Forelimb muscle (tissue), 1 donor: ENCODE measurements around the gene EPO. TPM values are rescaled to one million over a fixed set of nuclear protein-coding genes. Genes with fewer than 3 reads are reported as not detected.
A peak's percentile ranks its signal among the peaks of the same experiment; 100 is the strongest.
"Not testable (repeated sequence)": the region's sequence is repeated elsewhere in the genome, so short reads cannot be mapped to it uniquely, and the experiment has no call there.

Experiments
- DNase-seq: peaks from one replicate; pipeline ENCODE4 v3.0.0-alpha.2; 2013; ENCODE audit warnings: low read depth
- polyA plus RNA-seq: library from polyadenylated mRNA; unstranded; fragments of 120-200 nt; gene quantifications from one replicate; pipeline ENCODE4 v1.2.1, GENCODE V29; 2013; ENCODE audit not compliant: insufficient read length

Gene EPO
- polyA plus RNA-seq, 1 donor = 0.18 TPM

GRCh38 chr7:100705320-100705752 is 14.9 kb upstream of the EPO start:
- DNase-seq = no peak

GRCh38 chr7:100705753-100706671 is 14.3 kb upstream of the EPO start, which contains the start of gene POP7:
Gene POP7, plus strand, starts transcription at chr7:100706121. Its CDS starts 710 bp downstream, at chr7:100706831.
- DNase-seq = peak; percentile 91

- no peak for DNase-seq
Observed at GRCh38 chr7:100706672-100707311, 13.5 kb upstream of the EPO start.

GRCh38 chr7:100708395-100708794 is 11.9 kb upstream of the EPO start:
- no peak for DNase-seq

- no peak for DNase-seq
Observed at GRCh38 chr7:100710452-100710851, 9.8 kb upstream of the EPO start.

- DNase-seq = no peak
Observed at GRCh38 chr7:100711369-100711768, 8.9 kb upstream of the EPO start.

- DNase-seq = no peak
Observed at GRCh38 chr7:100714725-100715124, 5.5 kb upstream of the EPO start.

GRCh38 chr7:100717073-100717472 is 3.2 kb upstream of the EPO start:
- not testable (repeated sequence) for DNase-seq

GRCh38 chr7:100719523-100720278 is 567 bp upstream of the EPO start:
- DNase-seq = no peak

GRCh38 chr7:100720671-100721504 is 620 bp downstream of the EPO start:
- DNase-seq = no peak

GRCh38 chr7:100721505-100721812 is 1.2 kb downstream of the EPO start:
- DNase-seq = no peak

GRCh38 chr7:100722480-100723212 is 2.4 kb downstream of the EPO start:
- DNase-seq = no peak

GRCh38 chr7:100723732-100724275 is 3.5 kb downstream of the EPO start:
- no peak for DNase-seq

GRCh38 chr7:100724364-100724763 is 4.1 kb downstream of the EPO start:
- not testable (repeated sequence) for DNase-seq

GRCh38 chr7:100726996-100727761 is 6.9 kb downstream of the EPO start:
- DNase-seq = peak; percentile 62

- no peak for DNase-seq
Observed at GRCh38 chr7:100728196-100728595, 7.9 kb downstream of the EPO start.

GRCh38 chr7:100730136-100730800 is 10.0 kb downstream of the EPO start:
- DNase-seq = no peak

GRCh38 chr7:100731937-100732636 is 11.8 kb downstream of the EPO start:
- DNase-seq = no peak
